H1 (cell line): ENCODE measurements around the gene GATB. TPM values are rescaled to one million over a fixed set of nuclear protein-coding genes. Genes with fewer than 3 reads are reported as not detected.

Experiments
- CTCF ChIA-PET: fragments of 300-600 bp; sonication (Branson Sonifier 250); formaldehyde crosslinking; loops from one replicate; lab custom pipeline; 2021; ENCODE audit not compliant: partially characterized antibody; lab: Charles Lee
- POLR2A ChIA-PET: fragments of 300-600 bp; sonication (Branson Sonifier 250); formaldehyde crosslinking; loops from one replicate; lab custom pipeline; 2021; ENCODE audit warnings: inconsistent platforms; ENCODE audit not compliant: partially characterized antibody; lab: Charles Lee
- DNase-seq, 2 experiments: peaks; one replicate each; pipeline versions ENCODE4 v3.0.0 to v3.0.0-alpha.2; 2010 to 2022; ENCODE audit warnings: low spot score in 2 of 2, low read depth in 1 of 2, mixed read lengths in 1 of 2
- FAIRE-seq: peaks from 2 replicates; lab custom pipeline; 2011; peaks lifted over from hg19 to GRCh38; lab: Jason Lieb, UNC
- H2AFZ ChIP-seq: 2 replicates; pipeline ENCODE4 v1.8.1; 2012; ENCODE audit warnings: low read length, inconsistent platforms
- H2AK5ac ChIP-seq: 2 replicates; pipeline ENCODE4 v1.6.1; 2013; ENCODE audit warnings: low read depth, low read length
- H2BK120ac ChIP-seq: replicated peaks from 2 replicates; pipeline ENCODE3; 2013; ENCODE audit warnings: low read depth, low read length, inconsistent platforms
- H2BK12ac ChIP-seq: 2 replicates; pipeline ENCODE4 v1.6.1; 2013; ENCODE audit warnings: low read depth, low read length
- H2BK15ac ChIP-seq: 2 replicates; pipeline ENCODE4 v1.6.1; 2013; ENCODE audit warnings: low read length
- H2BK20ac ChIP-seq: 2 replicates; pipeline ENCODE4 v1.6.1; 2013; ENCODE audit warnings: low read length
- H2BK5ac ChIP-seq: 2 replicates; pipeline ENCODE4 v1.6.1; 2013; ENCODE audit warnings: low read depth, low read length
- H3K14ac ChIP-seq: 2 replicates; pipeline ENCODE4 v1.6.1; 2013; ENCODE audit warnings: inconsistent platforms; ENCODE audit not compliant: insufficient read length
- H3K18ac ChIP-seq: 2 replicates; pipeline ENCODE4 v1.6.1; 2013; ENCODE audit warnings: low read length; ENCODE audit errors: extremely low read depth
- H3K23ac ChIP-seq: 2 replicates; pipeline ENCODE4 v1.6.1; 2013; ENCODE audit warnings: inconsistent platforms; ENCODE audit not compliant: insufficient read length
- H3K23me2 ChIP-seq: 2 replicates; pipeline ENCODE4 v1.6.1; 2013; ENCODE audit warnings: low read depth, low read length
- H3K27ac ChIP-seq: 2 replicates; pipeline ENCODE4 v1.6.1; 2011; ENCODE audit warnings: low read depth, low read length, inconsistent platforms
- H3K27me3 ChIP-seq, 4 experiments: replicated peaks in 1 of 4; 1 replicate in 1 of 4; 2 replicates in 3 of 4; pipeline versions ENCODE4 v1.6.1 to v1.8.1; 2011 to 2013; ENCODE audit warnings: low read length in 3 of 4, mild to moderate bottlenecking in 3 of 4, inconsistent platforms in 2 of 4, mixed read lengths in 2 of 4, moderate library complexity in 1 of 4; ENCODE audit not compliant: control insufficient read depth in 3 of 4, insufficient read depth in 3 of 4; ENCODE audit errors: extremely low read depth in 1 of 4
- H3K36me3 ChIP-seq, 4 experiments: 2 replicates each; pipeline versions ENCODE4 v1.6.1 to v1.8.1; 2011 to 2013; ENCODE audit warnings: mild to moderate bottlenecking in 4 of 4, low read length in 3 of 4, moderate library complexity in 2 of 4, control low read depth in 1 of 4, inconsistent platforms in 1 of 4; ENCODE audit not compliant: insufficient read depth in 4 of 4, control insufficient read depth in 2 of 4
- H3K4ac ChIP-seq: replicated peaks from 2 replicates; pipeline ENCODE3; 2013; ENCODE audit warnings: low read length, low read depth, mixed read lengths, inconsistent platforms; ENCODE audit not compliant: insufficient read length
- H3K4me1 ChIP-seq, 4 experiments: replicated peaks in 1 of 4; 1 replicate in 1 of 4; 2 replicates in 3 of 4; pipeline versions ENCODE4 v1.6.1 to v1.8.1; 2011 to 2013; ENCODE audit warnings: low read length in 3 of 4, inconsistent platforms in 2 of 4, mixed read lengths in 1 of 4; ENCODE audit not compliant: insufficient read depth in 4 of 4, control insufficient read depth in 3 of 4
- H3K4me2 ChIP-seq, 2 experiments: 2 replicates each; pipeline versions ENCODE4 v1.6.1 to v1.8.1; 2011 to 2013; ENCODE audit warnings: low read depth in 2 of 2, low read length in 2 of 2, control low read depth in 1 of 2, inconsistent platforms in 1 of 2, mild to moderate bottlenecking in 1 of 2; ENCODE audit not compliant: insufficient read depth in 1 of 2
- H3K4me3 ChIP-seq, 4 experiments: fragments of 200-600, 300-600 bp in 1 of 4; sonication (generic), shearing (Covaris generic), sonication (Bioruptor Twin) in 1 of 4; 2 replicates each; pipeline versions ENCODE4 v1.5.1 to v1.8.1; 2011 to 2016; ENCODE audit warnings: low read length in 4 of 4, low read depth in 3 of 4, control low read depth in 2 of 4, inconsistent platforms in 2 of 4, mild to moderate bottlenecking in 2 of 4, mixed read lengths in 1 of 4, moderate library complexity in 1 of 4; ENCODE audit not compliant: insufficient read depth in 2 of 4; ENCODE audit errors: extremely low read depth in 1 of 4
- H3K56ac ChIP-seq: replicated peaks from 2 replicates; pipeline ENCODE3; 2013; ENCODE audit warnings: low read depth, mild to moderate bottlenecking, mixed read lengths, low read length, inconsistent platforms; ENCODE audit not compliant: insufficient read length
- H3K79me1 ChIP-seq: 2 replicates; pipeline ENCODE4 v1.6.1; 2013; ENCODE audit warnings: low read depth, low read length, control low read depth
- H3K79me2 ChIP-seq, 2 experiments: 2 replicates each; pipeline versions ENCODE4 v1.6.1 to v1.8.1; 2012 to 2013; ENCODE audit warnings: low read length in 2 of 2, mild to moderate bottlenecking in 2 of 2, inconsistent platforms in 1 of 2; ENCODE audit not compliant: insufficient read depth in 2 of 2, control insufficient read depth in 1 of 2
- H3K9ac ChIP-seq, 4 experiments: replicated peaks in 1 of 4; 1 replicate in 1 of 4; 2 replicates in 3 of 4; pipeline versions ENCODE4 v1.6.1 to v1.8.1; 2011 to 2013; ENCODE audit warnings: low read depth in 3 of 4, low read length in 3 of 4, control low read depth in 2 of 4, mild to moderate bottlenecking in 2 of 4, moderate library complexity in 2 of 4, inconsistent platforms in 1 of 4; ENCODE audit errors: extremely low read depth in 1 of 4
- H3K9me3 ChIP-seq, 2 experiments: 2 replicates each; pipeline versions ENCODE4 v1.6.1 to v1.8.1; 2012 to 2013; ENCODE audit warnings: mild to moderate bottlenecking in 2 of 2, moderate library complexity in 2 of 2, control low read depth in 1 of 2, inconsistent platforms in 1 of 2, low read depth in 1 of 2, low read length in 1 of 2, mixed read lengths in 1 of 2; ENCODE audit not compliant: insufficient read depth in 2 of 2
- H4K20me1 ChIP-seq, 2 experiments: replicated peaks in 1 of 2; 2 replicates each; pipeline versions ENCODE3 to v1.8.1; 2011 to 2013; ENCODE audit warnings: inconsistent platforms in 2 of 2, low read length in 2 of 2, mild to moderate bottlenecking in 1 of 2; ENCODE audit not compliant: insufficient read depth in 2 of 2, control insufficient read depth in 1 of 2
- H4K5ac ChIP-seq: 2 replicates; pipeline ENCODE4 v1.6.1; 2013; ENCODE audit warnings: low read length, low read depth, mixed read lengths, inconsistent platforms; ENCODE audit not compliant: insufficient read length
- H4K8ac ChIP-seq: 2 replicates; pipeline ENCODE4 v1.8.0; 2013; ENCODE audit warnings: mild to moderate bottlenecking, moderate library complexity, low read length, inconsistent platforms; ENCODE audit not compliant: insufficient read depth; ENCODE audit errors: extremely low read depth
- H4K91ac ChIP-seq: replicated peaks from 2 replicates; pipeline ENCODE3; 2013; ENCODE audit warnings: low read length, mixed read lengths, inconsistent platforms; ENCODE audit not compliant: insufficient read length
- HDAC6 ChIP-seq: IDR thresholded peaks from one replicate; pipeline ENCODE4 v1.7.1; 2012; ENCODE audit warnings: low read depth, mild to moderate bottlenecking, inconsistent platforms, low read length, moderate library complexity
- NANOG ChIP-seq: IDR thresholded peaks from 2 replicates; pipeline ENCODE4 v1.6.1; 2011; ENCODE audit warnings: low read length, low read depth, mild to moderate bottlenecking, inconsistent platforms; ENCODE audit not compliant: insufficient read depth, poor library complexity, severe bottlenecking
- WGBS, 2 experiments: shearing (Covaris generic) in 1 of 2; methylation state at CpG; one replicate each; pipeline versions ENCODE4 v1.1.6 to v1.1.7; 2013 to 2015; ENCODE audit warnings: low lambda C conversion rate in 2 of 2, mixed read lengths in 2 of 2, inconsistent platforms in 1 of 2, low coverage in 1 of 2, missing lambda C conversion rate in 1 of 2; ENCODE audit not compliant: insufficient replicate concordance in 2 of 2, insufficient coverage in 1 of 2, insufficient read length in 1 of 2; ENCODE audit errors: extremely low coverage in 1 of 2, missing lambda C conversion rate in 1 of 2; 5-methylcytosine and 5-hydroxymethylcytosine counted together
- polyA plus RNA-seq, 7 experiments: library from polyadenylated mRNA; depleted of rRNA in 3 of 7; stranded (reverse) in 5 of 7; unstranded in 2 of 7; fragments of >200 nt in 5 of 7; fragments of 200-250 nt in 2 of 7; gene quantifications; 1 replicate in 5 of 7; 2 replicates in 1 of 7; 4 replicates in 1 of 7; pipeline versions ENCODE4 v1.2.1 to v1.2.3, GENCODE V29; 2011 to 2013; ENCODE audit warnings: missing spikeins in 2 of 7, mixed read lengths in 2 of 7
- total RNA-seq: library from RNA; stranded (reverse); fragmentation: NEBNext Ultra II Directional; extraction: Animal tissue kit (Norgen Biotek cat#: 25700); gene quantifications from 2 replicates; pipeline ENCODE4 v1.2.1, GENCODE V29; 2021

The GATB gene
- total and polyA plus RNA-seq, 2 of the 8 experiments (the other 6 are each of a cell fraction or from before 2014, with no cell fraction given): 15.3 to 18.0 TPM

GRCh38 chr4:151808542-151808941 is 47.7 kb upstream of the GATB start:
- no peak for FAIRE-seq
- Histone ChIP-seq H3K56ac (no peak overlapping the region), H3K79me1 (no peaks in the 10 kb centered on the region), H3K4me3 (no peak overlapping the region), H2BK15ac (no peak overlapping the region), H3K4ac (peak overlapping the region; percentile 15), H3K79me2 (no peaks in the 10 kb centered on the region), H3K27me3 (no peaks in the 10 kb centered on the region; a peak in 1 of 7 replicates), H4K5ac (no peak overlapping the region), H2BK20ac (peak overlapping the region; percentile 76; the same call in 1 of the 2 replicates), H2BK5ac (peak overlapping the region; percentile 18; the same call in 1 of the 2 replicates), H3K23ac (no peak overlapping the region), H3K18ac (no peak overlapping the region), H4K8ac (no peak overlapping the region), H3K27ac (no peak overlapping the region), H2BK120ac (peak overlapping the region; percentile 76), H4K91ac (peak overlapping the region; percentile 72), H4K20me1 (no peaks in the 10 kb centered on the region), H3K9ac (no peak overlapping the region), H3K9me3 (peaks cover 3 to 6% of the 10 kb centered on the region in 2 experiments; a peak in 2 of 4 replicates), H2AFZ (no peak overlapping the region), H2AK5ac (0 out of 2 replicates have a peak overlapping the region, but pooled peaks have one; percentile 60), H3K14ac (no peak overlapping the region), H3K4me1 (peaks cover 0 to 11% (median 6%) of the 10 kb centered on the region in 4 experiments; a peak in 5 of 7 replicates), H2BK12ac (peak overlapping the region; percentile 52; the same call in 1 of the 2 replicates), H3K36me3 (no peaks in the 10 kb centered on the region), H3K23me2 (no peaks in the 10 kb centered on the region), H3K4me2 (no peak overlapping the region)
- 93% methylated on average over 4 of the region's 4 CpGs; no CpG with 5 or more reads in 1 of the 2 experiments for WGBS, 2 experiments
- TF ChIP-seq HDAC6: no peak
- TF ChIP-seq NANOG: no peak
- ChIA-PET POLR2A (no interaction called here), CTCF (interaction anchor here (1.5 kb wide), 1 partner anchor 10 kb away, joined by 4 read pairs; no protein-coding TSS in a partner anchor)
- DNase-seq: no peak
